Superior temporal gyrus (tissue), 1 donor: ENCODE data around the gene RBM10.

Source experiments
- DNase-seq: peaks from one replicate; pipeline ENCODE4 v3.0.0-alpha.2; 2016; ENCODE audit errors: extremely low spot score

Gene RBM10

GRCh38 chrX:47233333-47234113 lies 88.5 kb downstream of the RBM10 start:
- peak; percentile 89 for DNase-seq

- DNase-seq: no peak
Measured at GRCh38 chrX:47234583-47234982, 89.6 kb downstream of the RBM10 start.

GRCh38 chrX:47235691-47236103 lies 90.7 kb downstream of the RBM10 start:
- DNase-seq: peak; percentile 15
